Measurements from ENCODE around the gene BRDT. TPM values are rescaled to one million over a fixed set of nuclear protein-coding genes. Genes with fewer than 3 reads are reported as not detected.

Gene BRDT
- total RNA-seq, 1 experiment from 2014 or later: 0.13 TPM

GRCh38 chr1:91925644-91926435, 23.4 kb upstream of the BRDT start:
- Mint-ChIP-seq H3K27ac (no peak overlapping the region), H3K4me3 (no peak overlapping the region), H3K36me3 (no peaks in the 10 kb centered on the region), H3K27me3 (ENCODE audit: low read depth) (no peaks in the 10 kb centered on the region), H3K4me1 (peaks cover 13% of the 10 kb centered on the region), H3K9me3 (peaks cover 8% of the 10 kb centered on the region; the same call in 1 of the 2 replicates)
- no peak for ATAC-seq
- DNase-seq (ENCODE audit: low spot score): no peak
- TF ChIP-seq CREM (CRISPR knock-in tag; IDR thresholded peaks at IDR 0.05) (no peak), MYBL2 (CRISPR knock-in tag; IDR thresholded peaks at IDR 0.05) (no peak), AFF4 (CRISPR knock-in tag; IDR thresholded peaks at IDR 0.05; ENCODE audit: borderline replicate concordance) (no peak), RORB (CRISPR knock-in tag; IDR thresholded peaks at IDR 0.05) (no peak), ARID4B (CRISPR knock-in tag; IDR thresholded peaks at IDR 0.05; ENCODE audit: borderline replicate concordance) (no peak), STAT6 (CRISPR knock-in tag; conservative IDR thresholded peaks at IDR 0.05; ENCODE audit: low read depth) (no peak), ZNF416 (CRISPR knock-in tag; IDR thresholded peaks at IDR 0.05) (no peak)
- POLR2A ChIA-PET: no interaction called here
- CTCF ChIA-PET: no interaction called here

DNA sequence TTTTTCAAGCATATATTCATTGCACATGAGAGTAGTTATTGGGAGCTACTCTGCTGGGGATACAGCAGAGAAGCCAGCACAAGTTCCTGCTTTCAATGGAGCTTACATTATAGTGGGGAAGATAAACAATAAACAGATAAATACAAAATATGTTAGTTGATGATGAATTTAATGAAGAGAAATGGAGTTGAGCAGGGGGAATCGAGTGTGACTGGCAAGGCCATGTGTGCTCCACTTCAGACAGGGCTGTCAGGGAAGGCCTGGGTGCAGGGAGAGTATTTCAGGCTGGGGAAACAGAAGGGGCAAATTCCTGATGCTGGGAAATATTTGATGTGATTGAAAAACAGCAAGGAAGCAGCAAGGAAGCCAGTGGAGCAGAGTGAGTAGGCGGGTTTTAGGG, 21.2 kb upstream of the BRDT start:
- Mint-ChIP-seq H3K27me3 (ENCODE audit: low read depth) (no peaks in the 10 kb centered on the region), H3K27ac (no peak overlapping the region), H3K4me1 (peaks cover 13% of the 10 kb centered on the region), H3K4me3 (no peak overlapping the region), H3K9me3 (peaks cover 8% of the 10 kb centered on the region; the same call in 1 of the 2 replicates), H3K36me3 (no peaks in the 10 kb centered on the region)
- POLR2A ChIA-PET: no interaction called here
- CTCF ChIA-PET: interaction anchor here (1.6 kb wide), 1 partner anchor 373 kb away, joined by 6 read pairs; no protein-coding TSS in a partner anchor
- ATAC-seq (no peak), DNase-seq (ENCODE audit: low spot score) (no peak)
- TF ChIP-seq, protein P1, sequence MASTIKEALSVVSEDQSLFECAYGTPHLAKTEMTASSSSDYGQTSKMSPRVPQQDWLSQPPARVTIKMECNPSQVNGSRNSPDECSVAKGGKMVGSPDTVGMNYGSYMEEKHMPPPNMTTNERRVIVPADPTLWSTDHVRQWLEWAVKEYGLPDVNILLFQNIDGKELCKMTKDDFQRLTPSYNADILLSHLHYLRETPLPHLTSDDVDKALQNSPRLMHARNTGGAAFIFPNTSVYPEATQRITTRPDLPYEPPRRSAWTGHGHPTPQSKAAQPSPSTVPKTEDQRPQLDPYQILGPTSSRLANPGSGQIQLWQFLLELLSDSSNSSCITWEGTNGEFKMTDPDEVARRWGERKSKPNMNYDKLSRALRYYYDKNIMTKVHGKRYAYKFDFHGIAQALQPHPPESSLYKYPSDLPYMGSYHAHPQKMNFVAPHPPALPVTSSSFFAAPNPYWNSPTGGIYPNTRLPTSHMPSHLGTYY (CRISPR knock-in tag; IDR thresholded peaks at IDR 0.05): no peak
- TF ChIP-seq, protein P2, sequence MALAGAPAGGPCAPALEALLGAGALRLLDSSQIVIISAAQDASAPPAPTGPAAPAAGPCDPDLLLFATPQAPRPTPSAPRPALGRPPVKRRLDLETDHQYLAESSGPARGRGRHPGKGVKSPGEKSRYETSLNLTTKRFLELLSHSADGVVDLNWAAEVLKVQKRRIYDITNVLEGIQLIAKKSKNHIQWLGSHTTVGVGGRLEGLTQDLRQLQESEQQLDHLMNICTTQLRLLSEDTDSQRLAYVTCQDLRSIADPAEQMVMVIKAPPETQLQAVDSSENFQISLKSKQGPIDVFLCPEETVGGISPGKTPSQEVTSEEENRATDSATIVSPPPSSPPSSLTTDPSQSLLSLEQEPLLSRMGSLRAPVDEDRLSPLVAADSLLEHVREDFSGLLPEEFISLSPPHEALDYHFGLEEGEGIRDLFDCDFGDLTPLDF (CRISPR knock-in tag; IDR thresholded peaks at IDR 0.05): no peak
- TF ChIP-seq ZNF138 (CRISPR knock-in tag; conservative IDR thresholded peaks at IDR 0.05) (no peak), AFF4 (CRISPR knock-in tag; IDR thresholded peaks at IDR 0.05; ENCODE audit: borderline replicate concordance) (no peak), ZNF219 (CRISPR knock-in tag; IDR thresholded peaks at IDR 0.05; ENCODE audit: borderline replicate concordance) (no peak), MAX (CRISPR knock-in tag; IDR thresholded peaks at IDR 0.05) (no peak), ZNF671 (CRISPR knock-in tag; IDR thresholded peaks at IDR 0.05) (no peak), ETV6 (CRISPR knock-in tag; IDR thresholded peaks at IDR 0.05) (no peak), PRRX2 (CRISPR knock-in tag; IDR thresholded peaks at IDR 0.05) (no peak), HMGA2 (CRISPR knock-in tag; IDR thresholded peaks at IDR 0.05) (no peak), CREM (CRISPR knock-in tag; IDR thresholded peaks at IDR 0.05) (no peak)

All from WTC11 (cell line).